Measurements from ENCODE around the gene FMNL3.

FMNL3 gene

DNA sequence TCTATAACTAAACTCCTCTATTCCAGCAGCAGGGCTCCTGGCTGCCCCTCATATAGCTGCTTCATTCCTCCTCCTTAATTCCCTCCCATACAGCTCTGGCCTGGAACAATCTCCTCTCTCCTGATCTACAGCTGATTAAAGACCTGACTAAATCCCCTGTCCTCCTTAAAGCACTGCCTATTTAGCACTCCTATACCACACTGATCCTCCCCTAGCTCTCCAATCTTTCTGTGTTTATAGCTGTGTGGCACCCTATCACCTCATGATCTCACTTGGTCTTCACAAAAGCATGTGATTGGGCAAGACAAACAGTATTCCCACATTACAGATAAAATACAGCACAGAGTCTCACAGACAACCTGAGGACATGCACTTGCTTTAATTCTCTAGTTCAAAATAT lies 17.4 kb downstream of the FMNL3 start:
- H3K4me3 ChIP-seq (ENCODE audit: control insufficient read depth, low read depth, low read length): no peak overlapping the region
- DNase-seq (ENCODE audit: low read depth): no peak
- TF ChIP-seq, protein P1, sequence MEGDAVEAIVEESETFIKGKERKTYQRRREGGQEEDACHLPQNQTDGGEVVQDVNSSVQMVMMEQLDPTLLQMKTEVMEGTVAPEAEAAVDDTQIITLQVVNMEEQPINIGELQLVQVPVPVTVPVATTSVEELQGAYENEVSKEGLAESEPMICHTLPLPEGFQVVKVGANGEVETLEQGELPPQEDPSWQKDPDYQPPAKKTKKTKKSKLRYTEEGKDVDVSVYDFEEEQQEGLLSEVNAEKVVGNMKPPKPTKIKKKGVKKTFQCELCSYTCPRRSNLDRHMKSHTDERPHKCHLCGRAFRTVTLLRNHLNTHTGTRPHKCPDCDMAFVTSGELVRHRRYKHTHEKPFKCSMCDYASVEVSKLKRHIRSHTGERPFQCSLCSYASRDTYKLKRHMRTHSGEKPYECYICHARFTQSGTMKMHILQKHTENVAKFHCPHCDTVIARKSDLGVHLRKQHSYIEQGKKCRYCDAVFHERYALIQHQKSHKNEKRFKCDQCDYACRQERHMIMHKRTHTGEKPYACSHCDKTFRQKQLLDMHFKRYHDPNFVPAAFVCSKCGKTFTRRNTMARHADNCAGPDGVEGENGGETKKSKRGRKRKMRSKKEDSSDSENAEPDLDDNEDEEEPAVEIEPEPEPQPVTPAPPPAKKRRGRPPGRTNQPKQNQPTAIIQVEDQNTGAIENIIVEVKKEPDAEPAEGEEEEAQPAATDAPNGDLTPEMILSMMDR (IDR thresholded peaks at IDR 0.05; ENCODE audit: control insufficient read depth, insufficient read depth, low read depth, low read length, missing control alignments): no peak

DNA sequence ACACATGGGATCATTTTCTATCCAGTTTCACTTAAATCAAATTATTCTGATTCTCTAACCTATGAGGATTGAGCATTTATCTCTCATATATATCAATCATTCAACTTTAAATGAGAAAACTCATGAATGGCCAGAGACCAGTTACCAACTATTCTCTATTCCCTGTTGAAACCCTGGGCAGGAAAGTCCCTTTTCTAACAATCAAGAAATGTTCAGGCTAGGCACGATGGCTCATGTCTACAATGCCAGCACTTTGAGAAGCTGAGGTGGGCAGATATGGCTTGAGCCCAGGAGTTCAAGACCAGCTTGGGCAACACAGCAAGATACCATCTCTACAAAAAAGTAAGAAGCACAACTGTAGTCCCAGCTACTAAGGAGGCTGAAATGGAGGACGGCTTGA lies 18.0 kb downstream of the FMNL3 start:
- DNase-seq (ENCODE audit: low read depth): no peak
- TF ChIP-seq, protein P1 (IDR thresholded peaks at IDR 0.05; ENCODE audit: control insufficient read depth, insufficient read depth, low read depth, low read length, missing control alignments): no peak
- H3K4me3 ChIP-seq (ENCODE audit: control insufficient read depth, low read depth, low read length): no peak overlapping the region

DNA sequence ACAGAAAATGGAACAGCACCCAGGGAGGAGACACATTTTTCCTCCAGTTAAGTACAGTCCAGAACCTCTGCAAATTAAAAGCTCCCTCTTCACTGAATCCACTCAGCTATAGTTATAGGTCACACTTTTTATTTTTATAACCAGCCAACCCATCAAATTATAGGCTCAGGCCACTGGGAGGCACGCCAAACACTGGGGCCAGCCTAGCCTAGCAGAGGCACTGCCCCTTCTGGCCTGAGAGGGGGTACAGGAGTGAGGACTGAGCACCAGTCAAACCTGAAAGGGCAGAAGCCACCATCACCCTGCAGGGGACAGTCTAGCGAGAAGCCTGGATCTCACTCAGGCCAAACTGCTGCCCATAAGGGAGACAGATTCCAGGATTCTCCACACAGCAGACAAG lies 19.3 kb downstream of the FMNL3 start:
- TF ChIP-seq, protein P1 (IDR thresholded peaks at IDR 0.05; ENCODE audit: control insufficient read depth, insufficient read depth, low read depth, low read length, missing control alignments): no peak
- no peak overlapping the region for H3K4me3 ChIP-seq (ENCODE audit: control insufficient read depth, low read depth, low read length)
- no peak for DNase-seq (ENCODE audit: low read depth)

DNA sequence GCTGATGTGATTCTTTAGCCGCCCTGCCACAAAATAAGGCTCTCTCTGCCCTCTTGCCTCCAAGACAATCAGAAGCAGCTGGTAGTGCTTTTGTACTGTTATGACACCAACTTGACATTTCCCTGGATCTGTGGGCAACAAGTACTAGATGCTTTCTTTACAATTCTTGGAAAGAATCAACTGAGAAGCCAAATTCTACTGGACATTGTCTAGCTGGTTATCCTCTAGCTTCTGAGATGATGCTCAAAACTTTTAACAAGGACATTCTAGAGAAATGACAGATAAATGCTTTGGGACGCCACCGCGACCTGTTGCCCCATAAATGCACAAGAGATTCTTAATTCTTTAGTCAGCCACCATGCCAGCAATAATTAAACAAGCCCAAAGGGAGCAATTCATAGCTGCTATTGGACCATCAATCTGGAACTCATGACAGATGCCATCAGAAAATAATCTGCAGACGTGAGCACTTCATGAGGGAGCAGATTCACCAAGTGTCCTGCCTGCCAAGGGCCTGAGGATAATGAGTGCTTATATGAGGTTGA lies 22.8 kb downstream of the FMNL3 start:
- DNase-seq (ENCODE audit: low read depth): no peak
- no peak overlapping the region for H3K4me3 ChIP-seq (ENCODE audit: control insufficient read depth, low read depth, low read length)
- TF ChIP-seq, protein P1 (IDR thresholded peaks at IDR 0.05; ENCODE audit: control insufficient read depth, insufficient read depth, low read depth, low read length, missing control alignments): no peak

DNA sequence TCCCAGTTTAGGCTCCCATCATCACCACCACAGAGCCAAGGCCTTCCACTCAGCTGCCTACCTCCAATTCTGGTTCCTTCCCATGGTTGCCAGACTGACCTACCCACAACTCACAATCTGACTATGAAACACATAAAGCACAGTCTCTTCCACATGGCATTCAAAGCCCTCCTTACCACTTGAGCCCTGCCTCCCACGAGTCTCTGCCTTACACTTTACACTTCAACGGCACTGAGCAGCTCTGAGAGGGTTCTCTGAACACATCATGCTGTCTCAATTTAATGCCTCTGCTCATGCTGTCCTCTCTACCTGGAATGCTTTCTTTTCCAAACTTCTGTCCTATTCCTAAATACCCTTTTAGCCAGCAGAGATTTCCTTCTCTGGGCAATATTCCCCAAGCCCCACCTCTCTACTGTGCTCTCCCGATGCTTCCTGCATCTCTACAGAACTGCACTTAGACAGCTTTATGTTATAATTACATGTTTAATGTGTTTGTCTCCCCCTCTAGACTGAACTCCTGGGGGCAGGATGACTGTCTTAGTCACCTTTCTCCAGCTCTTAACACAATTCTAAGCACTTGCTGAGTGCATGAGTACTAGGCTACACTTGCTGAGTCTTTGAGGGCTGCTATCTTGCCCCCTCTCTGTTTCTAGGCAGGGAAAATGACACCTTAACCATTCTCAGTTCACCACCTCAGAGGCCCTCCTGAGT lies 23.5 kb downstream of the FMNL3 start:
- no peak overlapping the region for H3K4me3 ChIP-seq (ENCODE audit: control insufficient read depth, low read depth, low read length)
- no peak for DNase-seq (ENCODE audit: low read depth)
- TF ChIP-seq, protein P1 (IDR thresholded peaks at IDR 0.05; ENCODE audit: control insufficient read depth, insufficient read depth, low read depth, low read length, missing control alignments): no peak

DNA sequence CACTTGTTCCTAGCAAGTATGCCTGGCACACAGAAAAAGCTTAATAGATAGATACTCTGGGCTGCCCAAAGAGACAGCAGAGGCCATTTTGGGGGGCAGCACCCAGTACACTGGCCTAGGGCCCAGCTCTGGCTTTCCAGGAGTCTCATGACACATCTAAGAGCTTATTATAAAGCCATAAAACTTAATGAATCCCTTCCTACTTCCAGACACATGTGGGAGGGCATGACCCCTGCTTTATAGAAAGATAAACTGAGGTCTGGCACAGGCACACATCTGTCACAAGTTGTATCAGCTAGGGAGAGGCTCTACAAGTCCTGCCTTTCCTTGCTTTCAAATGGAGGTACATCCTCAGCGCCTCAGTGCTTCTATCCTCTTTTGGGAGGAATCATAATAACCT lies 27.1 kb downstream of the FMNL3 start:
- no peak for DNase-seq (ENCODE audit: low read depth)
- TF ChIP-seq, protein P1 (IDR thresholded peaks at IDR 0.05; ENCODE audit: control insufficient read depth, insufficient read depth, low read depth, low read length, missing control alignments): no peak
- H3K4me3 ChIP-seq (ENCODE audit: control insufficient read depth, low read depth, low read length): no peak overlapping the region

Measured in AG09309 (cell line).